ENCODE results near the gene ATP7A.

ATP7A gene

GRCh38 chrX:77935886-77936285 lies 25.4 kb downstream of the ATP7A start:
- no CpG with 5 or more reads among the region's 1 CpG for WGBS (ENCODE audit: extremely low coverage, insufficient coverage, insufficient read length)
- Histone ChIP-seq H3K27ac (ENCODE audit: low read depth, low read length) (no peak overlapping the region), H3K23ac (ENCODE audit: low read length) (no peak overlapping the region), H2AFZ (ENCODE audit: insufficient read depth, low read length, poor library complexity) (no peak overlapping the region), H3K9me3 (ENCODE audit: insufficient read depth, low read depth, low read length) (no peaks in the 10 kb centered on the region), H3K4me1 (ENCODE audit: control insufficient read depth in 1 of 2, insufficient read depth in 2 of 2, low read length in 2 of 2) (no peaks in the 10 kb centered on the region), H4K12ac (ENCODE audit: low read depth, low read length) (no peak overlapping the region), H3K4me2 (ENCODE audit: low read length) (no peak overlapping the region), H2BK120ac (ENCODE audit: insufficient read depth, low read length, poor library complexity) (no peak overlapping the region), H4K8ac (ENCODE audit: low read depth, low read length) (no peak overlapping the region), H3K9ac (ENCODE audit: low read length) (no peak overlapping the region), H2AK5ac (ENCODE audit: low read length) (no peak overlapping the region), H3K79me1 (ENCODE audit: low read length) (no peaks in the 10 kb centered on the region), H3K79me2 (ENCODE audit: control insufficient read depth, insufficient read depth, low read length, poor library complexity) (no peaks in the 10 kb centered on the region), H3K14ac (ENCODE audit: low read length) (no peak overlapping the region), H3K36me3 (ENCODE audit: control insufficient read depth in 1 of 2, insufficient read depth in 2 of 2, low read length in 2 of 2) (no peaks in the 10 kb centered on the region), H2BK12ac (ENCODE audit: low read length) (no peak overlapping the region), H2BK5ac (ENCODE audit: low read depth, low read length, poor library complexity) (no peak overlapping the region), H4K91ac (ENCODE audit: low read depth, low read length) (no peak overlapping the region), H3K4me3 (ENCODE audit: low read depth, low read length) (no peak overlapping the region), H3K27me3 (ENCODE audit: insufficient read depth, low read length) (no peaks in the 10 kb centered on the region), H3K4ac (ENCODE audit: low read depth, low read length) (no peak overlapping the region), H3K18ac (ENCODE audit: low read length) (no peak overlapping the region)
- no peak for DNase-seq

GRCh38 chrX:77936299-77936698 lies 25.8 kb downstream of the ATP7A start:
- Histone ChIP-seq H3K4me1 (ENCODE audit: control insufficient read depth in 1 of 2, insufficient read depth in 2 of 2, low read length in 2 of 2) (no peaks in the 10 kb centered on the region), H3K18ac (ENCODE audit: low read length) (no peak overlapping the region), H3K4me2 (ENCODE audit: low read length) (no peak overlapping the region), H3K9ac (ENCODE audit: low read length) (no peak overlapping the region), H3K79me1 (ENCODE audit: low read length) (no peaks in the 10 kb centered on the region), H3K27me3 (ENCODE audit: insufficient read depth, low read length) (no peaks in the 10 kb centered on the region), H3K9me3 (ENCODE audit: insufficient read depth, low read depth, low read length) (no peaks in the 10 kb centered on the region), H2BK12ac (ENCODE audit: low read length) (no peak overlapping the region), H3K23ac (ENCODE audit: low read length) (no peak overlapping the region), H2BK120ac (ENCODE audit: insufficient read depth, low read length, poor library complexity) (no peak overlapping the region), H2AK5ac (ENCODE audit: low read length) (no peak overlapping the region), H2AFZ (ENCODE audit: insufficient read depth, low read length, poor library complexity) (no peak overlapping the region), H3K79me2 (ENCODE audit: control insufficient read depth, insufficient read depth, low read length, poor library complexity) (no peaks in the 10 kb centered on the region), H3K4me3 (ENCODE audit: low read depth, low read length) (no peak overlapping the region), H3K36me3 (ENCODE audit: control insufficient read depth in 1 of 2, insufficient read depth in 2 of 2, low read length in 2 of 2) (no peaks in the 10 kb centered on the region), H4K8ac (ENCODE audit: low read depth, low read length) (no peak overlapping the region), H4K91ac (ENCODE audit: low read depth, low read length) (no peak overlapping the region), H2BK5ac (ENCODE audit: low read depth, low read length, poor library complexity) (no peak overlapping the region), H3K14ac (ENCODE audit: low read length) (no peak overlapping the region), H3K27ac (ENCODE audit: low read depth, low read length) (no peak overlapping the region), H4K12ac (ENCODE audit: low read depth, low read length) (no peak overlapping the region), H3K4ac (ENCODE audit: low read depth, low read length) (no peak overlapping the region)
- no peak for DNase-seq

- no peaks in the 10 kb centered on the region for H3K4me1 ChIP-seq (ENCODE audit: control insufficient read depth in 1 of 2, insufficient read depth in 2 of 2, low read length in 2 of 2)
- no peaks in the 10 kb centered on the region for H3K9me3 ChIP-seq (ENCODE audit: insufficient read depth, low read depth, low read length)
- no peaks in the 10 kb centered on the region for H3K27me3 ChIP-seq (ENCODE audit: insufficient read depth, low read length)
- no peak overlapping the region for H3K4me3 ChIP-seq (ENCODE audit: low read depth, low read length)
- no CpG with 5 or more reads among the region's 3 CpGs for WGBS (ENCODE audit: extremely low coverage, insufficient coverage, insufficient read length)
- no peaks in the 10 kb centered on the region for H3K79me1 ChIP-seq (ENCODE audit: low read length)
- no peak overlapping the region for H2BK12ac ChIP-seq (ENCODE audit: low read length)
- no peak overlapping the region for H2AK5ac ChIP-seq (ENCODE audit: low read length)
- H3K9ac ChIP-seq (ENCODE audit: low read length), result no peak overlapping the region
- H3K4me2 ChIP-seq (ENCODE audit: low read length), result no peak overlapping the region
- no peak overlapping the region for H4K8ac ChIP-seq (ENCODE audit: low read depth, low read length)
- no peak overlapping the region for H4K91ac ChIP-seq (ENCODE audit: low read depth, low read length)
- no peak overlapping the region for H3K27ac ChIP-seq (ENCODE audit: low read depth, low read length)
- H3K18ac ChIP-seq (ENCODE audit: low read length), result no peak overlapping the region
- H2BK120ac ChIP-seq (ENCODE audit: insufficient read depth, low read length, poor library complexity), result no peak overlapping the region
- no peak overlapping the region for H4K12ac ChIP-seq (ENCODE audit: low read depth, low read length)
- H3K23ac ChIP-seq (ENCODE audit: low read length), result no peak overlapping the region
- H3K79me2 ChIP-seq (ENCODE audit: control insufficient read depth, insufficient read depth, low read length, poor library complexity), result no peaks in the 10 kb centered on the region
- H3K14ac ChIP-seq (ENCODE audit: low read length), result no peak overlapping the region
- no peak overlapping the region for H3K4ac ChIP-seq (ENCODE audit: low read depth, low read length)
- H2BK5ac ChIP-seq (ENCODE audit: low read depth, low read length, poor library complexity), result no peak overlapping the region
- DNase-seq, result no peak
- no peaks in the 10 kb centered on the region for H3K36me3 ChIP-seq (ENCODE audit: control insufficient read depth in 1 of 2, insufficient read depth in 2 of 2, low read length in 2 of 2)
- no peak overlapping the region for H2AFZ ChIP-seq (ENCODE audit: insufficient read depth, low read length, poor library complexity)
Observed at GRCh38 chrX:77937291-77937690, 26.8 kb downstream of the ATP7A start.

- H2AK5ac ChIP-seq (ENCODE audit: low read length), result no peak overlapping the region
- H3K79me1 ChIP-seq (ENCODE audit: low read length), result no peaks in the 10 kb centered on the region
- no peak overlapping the region for H3K27ac ChIP-seq (ENCODE audit: low read depth, low read length)
- H4K91ac ChIP-seq (ENCODE audit: low read depth, low read length), result no peak overlapping the region
- H4K8ac ChIP-seq (ENCODE audit: low read depth, low read length), result no peak overlapping the region
- H3K4me2 ChIP-seq (ENCODE audit: low read length), result no peak overlapping the region
- no peak overlapping the region for H3K23ac ChIP-seq (ENCODE audit: low read length)
- no peak overlapping the region for H3K14ac ChIP-seq (ENCODE audit: low read length)
- no peak overlapping the region for H3K9ac ChIP-seq (ENCODE audit: low read length)
- H2BK12ac ChIP-seq (ENCODE audit: low read length), result no peak overlapping the region
- no peak overlapping the region for H3K4me3 ChIP-seq (ENCODE audit: low read depth, low read length)
- H2AFZ ChIP-seq (ENCODE audit: insufficient read depth, low read length, poor library complexity), result no peak overlapping the region
- no CpG with 5 or more reads among the region's 4 CpGs for WGBS (ENCODE audit: extremely low coverage, insufficient coverage, insufficient read length)
- no peaks in the 10 kb centered on the region for H3K36me3 ChIP-seq (ENCODE audit: control insufficient read depth in 1 of 2, insufficient read depth in 2 of 2, low read length in 2 of 2)
- H3K4me1 ChIP-seq (ENCODE audit: control insufficient read depth in 1 of 2, insufficient read depth in 2 of 2, low read length in 2 of 2), result no peaks in the 10 kb centered on the region
- H3K9me3 ChIP-seq (ENCODE audit: insufficient read depth, low read depth, low read length), result no peaks in the 10 kb centered on the region
- H3K18ac ChIP-seq (ENCODE audit: low read length), result no peak overlapping the region
- DNase-seq, result no peak
- no peaks in the 10 kb centered on the region for H3K27me3 ChIP-seq (ENCODE audit: insufficient read depth, low read length)
- H4K12ac ChIP-seq (ENCODE audit: low read depth, low read length), result no peak overlapping the region
- H3K79me2 ChIP-seq (ENCODE audit: control insufficient read depth, insufficient read depth, low read length, poor library complexity), result no peaks in the 10 kb centered on the region
- H2BK5ac ChIP-seq (ENCODE audit: low read depth, low read length, poor library complexity), result no peak overlapping the region
- H2BK120ac ChIP-seq (ENCODE audit: insufficient read depth, low read length, poor library complexity), result no peak overlapping the region
- no peak overlapping the region for H3K4ac ChIP-seq (ENCODE audit: low read depth, low read length)
Observed at GRCh38 chrX:77938083-77938680, 27.7 kb downstream of the ATP7A start.
